Upper lobe of right lung (tissue), 1 donor: ENCODE data around the gene RAD51B. TPM values are rescaled to one million over a fixed set of nuclear protein-coding genes. Genes with fewer than 3 reads are reported as not detected.

Source experiments
- ATAC-seq: fragments of 200-7000 bp; cut with Tn5 transposase; one replicate; pipeline ENCODE4 v1.9.1; 2020; ENCODE audit warnings: mild to moderate bottlenecking, moderate library complexity
- DNase-seq: peaks from one replicate; pipeline ENCODE4 v3.0.0-alpha.2; 2020
- H3K27ac ChIP-seq: fragments of 200-600 bp; one replicate; pipeline ENCODE4 v1.8.0; 2022
- H3K27me3 ChIP-seq: fragments of 200-600 bp; one replicate; pipeline ENCODE4 v1.8.0; 2022; ENCODE audit warnings: mild to moderate bottlenecking
- H3K36me3 ChIP-seq: fragments of 200-600 bp; one replicate; pipeline ENCODE4 v1.8.0; 2022
- H3K4me1 ChIP-seq: fragments of 200-600 bp; one replicate; pipeline ENCODE4 v1.8.0; 2022
- H3K4me3 ChIP-seq: fragments of 200-600 bp; one replicate; pipeline ENCODE4 v1.8.0; 2022; ENCODE audit warnings: mild to moderate bottlenecking
- H3K9me3 ChIP-seq: fragments of 200-600 bp; one replicate; pipeline ENCODE4 v1.8.0; 2022
- CTCF ChIP-seq: fragments of 200-600 bp; IDR thresholded peaks from one replicate; pipeline ENCODE4 v1.8.0; 2022; ENCODE audit warnings: antibody characterized with exemption
- intact Hi-C: fragments of 100-400 bp; cut with DNase I; formaldehyde crosslinking; loops from one replicate; pipeline ENCODE4 v1.11.0; 2022
- total RNA-seq: library from RNA; stranded (reverse); fragmentation: NEBNext Ultra II Directional; extraction: Animal tissue kit (Norgen Biotek cat#: 25700); gene quantifications from one replicate; pipeline ENCODE4 v1.2.1, GENCODE V29; 2021
- donor health status: DM: no; HTN: yes; CAD: no; lungs with severe emphysema.

RAD51B gene
- total RNA-seq, 1 donor from 2014 or later = 11.5 TPM

- DNase-seq = peak; percentile 49
- TF ChIP-seq CTCF = no peak
- intact Hi-C loops = no loop called here
- Histone ChIP-seq H3K27ac (no peak overlapping the region), H3K4me1 (peaks cover 18% of the 10 kb centered on the region), H3K27me3 (no peaks in the 10 kb centered on the region), H3K4me3 (no peak overlapping the region), H3K36me3 (no peaks in the 10 kb centered on the region), H3K9me3 (no peaks in the 10 kb centered on the region)
- ATAC-seq = no peak
These were observed 872.2 kb downstream of the RAD51B start for GRCh38 chr14:68691792-68692118.

- Histone ChIP-seq H3K4me3 (no peak overlapping the region), H3K27me3 (no peaks in the 10 kb centered on the region), H3K9me3 (no peaks in the 10 kb centered on the region), H3K36me3 (no peaks in the 10 kb centered on the region), H3K27ac (no peak overlapping the region), H3K4me1 (peaks cover 18% of the 10 kb centered on the region)
- peak; percentile 26 for DNase-seq
- no peak for ATAC-seq
- no peak for TF ChIP-seq CTCF
- intact Hi-C loops = no loop called here
These were observed 872.6 kb downstream of the RAD51B start for GRCh38 chr14:68692216-68692615.

- H3K27me3 ChIP-seq = no peaks in the 10 kb centered on the region
- H3K4me1 ChIP-seq = peaks cover 18% of the 10 kb centered on the region
- no peak for TF ChIP-seq CTCF
- ATAC-seq = peak; percentile 12
- peak; percentile 37 for DNase-seq
- H3K27ac ChIP-seq = no peak overlapping the region
- no peaks in the 10 kb centered on the region for H3K36me3 ChIP-seq
- no peak overlapping the region for H3K4me3 ChIP-seq
- intact Hi-C loops = no loop called here
- no peaks in the 10 kb centered on the region for H3K9me3 ChIP-seq
These were observed 873.6 kb downstream of the RAD51B start for GRCh38 chr14:68692916-68693771.

- Histone ChIP-seq H3K27me3 (no peaks in the 10 kb centered on the region), H3K4me3 (no peak overlapping the region), H3K9me3 (no peaks in the 10 kb centered on the region), H3K27ac (no peak overlapping the region), H3K36me3 (no peaks in the 10 kb centered on the region), H3K4me1 (peaks cover 13% of the 10 kb centered on the region)
- no peak for TF ChIP-seq CTCF
- no peak for DNase-seq
- no peak for ATAC-seq
- intact Hi-C loops = no loop called here
These were observed 874.3 kb downstream of the RAD51B start for GRCh38 chr14:68693926-68694325.

- H3K36me3 ChIP-seq = no peaks in the 10 kb centered on the region
- H3K4me1 ChIP-seq = peaks cover 9% of the 10 kb centered on the region
- no peak overlapping the region for H3K4me3 ChIP-seq
- no peaks in the 10 kb centered on the region for H3K27me3 ChIP-seq
- DNase-seq (no peak), ATAC-seq (no peak)
- no peaks in the 10 kb centered on the region for H3K9me3 ChIP-seq
- TF ChIP-seq CTCF = no peak
- intact Hi-C loops = no loop called here
- no peak overlapping the region for H3K27ac ChIP-seq
These were observed 875.1 kb downstream of the RAD51B start for GRCh38 chr14:68694516-68695235.
